KMS-11 (cell line): ENCODE data around the gene DFFB.

Source experiments
- H2AFZ ChIP-seq: fragments of 200-600 bp; sonication (generic); 2 replicates; pipeline ENCODE4 v1.6.1; 2016; ENCODE audit warnings: antibody characterized with exemption, mixed run types, low read depth
- H3K27ac ChIP-seq: fragments of 200-600 bp; sonication (generic); 2 replicates; pipeline ENCODE4 v1.6.1; 2016; ENCODE audit warnings: mild to moderate bottlenecking, mixed run types
- H3K27me3 ChIP-seq: fragments of 200-600 bp; sonication (generic); 2 replicates; pipeline ENCODE4 v1.6.1; 2017; ENCODE audit warnings: mild to moderate bottlenecking, low read depth, mixed run types, moderate library complexity; ENCODE audit not compliant: insufficient read depth
- H3K36me3 ChIP-seq: fragments of 200-600 bp; sonication (generic); 2 replicates; pipeline ENCODE4 v1.6.1; 2017; ENCODE audit warnings: mild to moderate bottlenecking, mixed run types; ENCODE audit not compliant: insufficient read depth
- H3K4me1 ChIP-seq: fragments of 200-600 bp; sonication (generic); 2 replicates; pipeline ENCODE4 v1.6.1; 2016; ENCODE audit warnings: mild to moderate bottlenecking, low read depth, mixed run types; ENCODE audit not compliant: poor library complexity, severe bottlenecking
- H3K4me2 ChIP-seq: fragments of 200-600 bp; sonication (generic); 2 replicates; pipeline ENCODE4 v1.7.0; 2016; ENCODE audit warnings: mild to moderate bottlenecking, mixed run types
- H3K4me3 ChIP-seq: fragments of 200-600 bp; sonication (generic); IDR thresholded peaks from 2 replicates; pipeline ENCODE4 v1.6.1; 2017; ENCODE audit warnings: low read depth, low read length, mixed read lengths; ENCODE audit not compliant: insufficient read depth
- H3K79me2 ChIP-seq: fragments of 200-600 bp; sonication (generic); 2 replicates; pipeline ENCODE4 v1.6.1; 2016; ENCODE audit warnings: low read depth, mixed run types; ENCODE audit not compliant: insufficient read depth
- H3K9ac ChIP-seq: fragments of 200-600 bp; sonication (generic); 2 replicates; pipeline ENCODE4 v1.6.1; 2016; ENCODE audit warnings: mild to moderate bottlenecking, mixed run types
- H4K20me1 ChIP-seq: fragments of 200-600 bp; sonication (generic); 2 replicates; pipeline ENCODE4 v1.6.1; 2016; ENCODE audit warnings: mild to moderate bottlenecking, mixed run types; ENCODE audit not compliant: insufficient read depth
- CTCF ChIP-seq: fragments of 200-600 bp; sonication (generic); conservative IDR thresholded peaks from 2 replicates; pipeline ENCODE4 v1.6.1; 2017; ENCODE audit warnings: low read depth, mild to moderate bottlenecking, antibody characterized with exemption, low read length, moderate library complexity, mixed read lengths

DFFB gene

GRCh38 chr1:3836421-3836820 lies 20.9 kb upstream of the DFFB start:
- no peaks in the 10 kb centered on the region for H3K4me1 ChIP-seq
- H3K27ac ChIP-seq: no peak overlapping the region
- no peaks in the 10 kb centered on the region for H3K36me3 ChIP-seq
- H3K4me2 ChIP-seq: no peak overlapping the region
- no peaks in the 10 kb centered on the region for H4K20me1 ChIP-seq
- no peaks in the 10 kb centered on the region for H3K27me3 ChIP-seq
- H3K79me2 ChIP-seq: no peaks in the 10 kb centered on the region
- no peak overlapping the region for H3K4me3 ChIP-seq
- H3K9ac ChIP-seq: no peak overlapping the region
- TF ChIP-seq CTCF: no peak
- no peak overlapping the region for H2AFZ ChIP-seq

GRCh38 chr1:3837200-3837599 lies 20.1 kb upstream of the DFFB start:
- Histone ChIP-seq H3K27me3 (no peaks in the 10 kb centered on the region), H3K4me3 (no peak overlapping the region), H2AFZ (no peak overlapping the region), H3K9ac (no peak overlapping the region), H3K4me2 (no peak overlapping the region), H3K79me2 (no peaks in the 10 kb centered on the region), H3K4me1 (no peaks in the 10 kb centered on the region), H3K36me3 (no peaks in the 10 kb centered on the region), H4K20me1 (no peaks in the 10 kb centered on the region), H3K27ac (no peak overlapping the region)
- TF ChIP-seq CTCF: no peak

- Histone ChIP-seq H2AFZ (no peak overlapping the region), H3K4me3 (no peak overlapping the region), H4K20me1 (no peaks in the 10 kb centered on the region), H3K4me2 (no peak overlapping the region), H3K27me3 (no peaks in the 10 kb centered on the region), H3K9ac (no peak overlapping the region), H3K36me3 (no peaks in the 10 kb centered on the region), H3K79me2 (no peaks in the 10 kb centered on the region), H3K4me1 (no peaks in the 10 kb centered on the region), H3K27ac (no peak overlapping the region)
- no peak for TF ChIP-seq CTCF
These were observed 19.6 kb upstream of the DFFB start for GRCh38 chr1:3837685-3838084.

- TF ChIP-seq CTCF: no peak
- H3K27me3 ChIP-seq: no peaks in the 10 kb centered on the region
- H3K9ac ChIP-seq: no peak overlapping the region
- no peaks in the 10 kb centered on the region for H3K79me2 ChIP-seq
- H2AFZ ChIP-seq: no peak overlapping the region
- H4K20me1 ChIP-seq: no peaks in the 10 kb centered on the region
- no peak overlapping the region for H3K27ac ChIP-seq
- no peaks in the 10 kb centered on the region for H3K4me1 ChIP-seq
- H3K36me3 ChIP-seq: no peaks in the 10 kb centered on the region
- H3K4me2 ChIP-seq: no peak overlapping the region
- H3K4me3 ChIP-seq: no peak overlapping the region
These were observed 18.5 kb upstream of the DFFB start for GRCh38 chr1:3838788-3839187.

- Histone ChIP-seq H3K4me2 (no peak overlapping the region), H3K79me2 (no peaks in the 10 kb centered on the region)
- no peak for TF ChIP-seq CTCF
These were observed 15.8 kb upstream of the DFFB start for GRCh38 chr1:3841491-3841890.

More at GRCh38 chr1:3841491-3841890, 15.8 kb upstream of the DFFB start:
- Histone ChIP-seq H4K20me1 (no peaks in the 10 kb centered on the region), H3K4me3 (no peak overlapping the region), H3K4me1 (no peaks in the 10 kb centered on the region), H3K9ac (no peak overlapping the region), H3K27me3 (no peaks in the 10 kb centered on the region), H2AFZ (no peak overlapping the region), H3K36me3 (no peaks in the 10 kb centered on the region), H3K27ac (no peak overlapping the region)
